C4-2B (cell line): Measurements from ENCODE around the gene MYBPC3.

Experiments
- H3K27ac ChIP-seq: fragments of 450-650 bp; 2 replicates; pipeline ENCODE4 v1.5.1; 2017
- CTCF ChIP-seq: fragments of 450-650 bp; conservative IDR thresholded peaks from 2 replicates; pipeline ENCODE4 v1.5.1; 2017; ENCODE audit warnings: mild to moderate bottlenecking
- ZFX ChIP-seq: fragments of 450-650 bp; IDR thresholded peaks from 2 replicates; pipeline ENCODE4 v1.6.1; 2017

Gene MYBPC3

GRCh38 chr11:47329431-47329986 lies 23.0 kb downstream of the MYBPC3 start:
- TF ChIP-seq ZFX, result no peak
- TF ChIP-seq CTCF, result no peak
- no peak overlapping the region for H3K27ac ChIP-seq

GRCh38 chr11:47328449-47329390 lies 23.8 kb downstream of the MYBPC3 start:
- TF ChIP-seq ZFX (no peak), CTCF (no peak)
- no peak overlapping the region for H3K27ac ChIP-seq

- no peak overlapping the region for H3K27ac ChIP-seq
- TF ChIP-seq ZFX (no peak), CTCF (no peak)
Observed at GRCh38 chr11:47327949-47328348, 24.6 kb downstream of the MYBPC3 start.

GRCh38 chr11:47327025-47327424 lies 25.5 kb downstream of the MYBPC3 start:
- H3K27ac ChIP-seq, result no peak overlapping the region
- no peak for TF ChIP-seq CTCF
- TF ChIP-seq ZFX, result no peak

- H3K27ac ChIP-seq, result no peak overlapping the region
- TF ChIP-seq ZFX (no peak), CTCF (no peak)
Observed at GRCh38 chr11:47326198-47326597, 26.3 kb downstream of the MYBPC3 start.

- TF ChIP-seq CTCF, result no peak
- TF ChIP-seq ZFX, result no peak
Observed at GRCh38 chr11:47325271-47326041, 27.0 kb downstream of the MYBPC3 start.

GRCh38 chr11:47324520-47324919 lies 28.0 kb downstream of the MYBPC3 start:
- no peak overlapping the region for H3K27ac ChIP-seq
- TF ChIP-seq ZFX (no peak), CTCF (no peak)

More at GRCh38 chr11:47325271-47326041, 27.0 kb downstream of the MYBPC3 start:
- H3K27ac ChIP-seq, result no peak overlapping the region
